ENCODE results near the gene MAIP1.

GRCh38 chr2:199977984-199978415 is 22.6 kb downstream of the MAIP1 start:
- TF ChIP-seq POLR2AphosphoS5 (IDR thresholded peaks at IDR 0.05; ENCODE audit: insufficient read depth, low read depth, low read length) (no peak), POLR2A (IDR thresholded peaks at IDR 0.05; ENCODE audit: low read depth, low read length) (no peak), MYC (IDR thresholded peaks at IDR 0.05; ENCODE audit: low read depth, low read length) (no peak)
- TF ChIP-seq, protein P1, sequence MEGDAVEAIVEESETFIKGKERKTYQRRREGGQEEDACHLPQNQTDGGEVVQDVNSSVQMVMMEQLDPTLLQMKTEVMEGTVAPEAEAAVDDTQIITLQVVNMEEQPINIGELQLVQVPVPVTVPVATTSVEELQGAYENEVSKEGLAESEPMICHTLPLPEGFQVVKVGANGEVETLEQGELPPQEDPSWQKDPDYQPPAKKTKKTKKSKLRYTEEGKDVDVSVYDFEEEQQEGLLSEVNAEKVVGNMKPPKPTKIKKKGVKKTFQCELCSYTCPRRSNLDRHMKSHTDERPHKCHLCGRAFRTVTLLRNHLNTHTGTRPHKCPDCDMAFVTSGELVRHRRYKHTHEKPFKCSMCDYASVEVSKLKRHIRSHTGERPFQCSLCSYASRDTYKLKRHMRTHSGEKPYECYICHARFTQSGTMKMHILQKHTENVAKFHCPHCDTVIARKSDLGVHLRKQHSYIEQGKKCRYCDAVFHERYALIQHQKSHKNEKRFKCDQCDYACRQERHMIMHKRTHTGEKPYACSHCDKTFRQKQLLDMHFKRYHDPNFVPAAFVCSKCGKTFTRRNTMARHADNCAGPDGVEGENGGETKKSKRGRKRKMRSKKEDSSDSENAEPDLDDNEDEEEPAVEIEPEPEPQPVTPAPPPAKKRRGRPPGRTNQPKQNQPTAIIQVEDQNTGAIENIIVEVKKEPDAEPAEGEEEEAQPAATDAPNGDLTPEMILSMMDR (IDR thresholded peaks at IDR 0.05; ENCODE audit: extremely low read depth in 1 of 2, insufficient read depth in 1 of 2, low read depth in 1 of 2, low read length in 2 of 2): no peak

Data from endothelial cell of umbilical vein (primary cell).